ENCODE measurements around the gene LZIC.
"Not testable (repeated sequence)": the region's sequence is repeated elsewhere in the genome, so short reads cannot be mapped to it uniquely, and the experiment has no call there.

LZIC gene

DNA sequence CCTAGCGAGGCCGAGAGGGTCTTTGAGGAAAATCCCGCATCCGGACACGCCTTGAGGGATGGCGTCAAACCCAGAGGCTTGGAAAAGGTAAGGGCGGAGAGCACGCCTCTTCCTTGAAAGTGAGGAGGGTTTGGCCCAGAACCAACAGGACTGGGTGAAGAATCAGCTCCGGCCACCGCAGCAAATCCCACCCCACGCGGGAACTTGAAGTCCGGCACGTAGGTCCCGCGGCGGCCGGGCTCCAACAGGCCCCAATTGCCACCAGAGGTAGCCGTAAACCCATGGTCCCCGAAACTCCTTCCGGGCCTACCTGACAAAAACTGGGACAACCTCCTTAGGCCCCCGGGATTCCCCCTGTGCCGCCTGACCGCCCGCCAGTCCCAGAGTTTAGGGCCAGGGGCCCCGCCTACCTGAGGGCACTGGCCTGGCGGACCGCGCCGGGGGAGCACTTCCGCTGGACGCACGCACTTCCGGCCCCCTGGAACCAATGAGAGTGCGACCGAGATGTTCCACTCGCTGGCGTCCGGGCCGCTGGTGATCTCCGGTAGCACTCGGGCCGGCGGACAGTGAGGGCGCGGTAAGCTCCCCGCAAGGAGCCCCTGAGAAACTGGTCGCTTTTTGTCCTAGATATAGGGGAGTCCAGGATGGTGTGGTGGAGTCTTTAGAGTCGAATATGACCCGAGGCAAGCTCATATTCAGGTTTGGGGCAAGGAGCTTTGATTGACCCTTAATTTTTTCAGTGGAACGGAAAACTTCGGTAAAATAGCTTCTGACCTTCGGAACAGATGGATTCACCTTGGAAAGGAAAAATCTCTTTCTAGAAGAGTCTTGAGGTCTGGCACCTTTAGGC is at the start of gene LZIC, which contains the start of gene NMNAT1:
Gene LZIC (minus strand): TSS at position 453 of the 850 bp plus-strand sequence. CDS start 6,772 bp downstream, outside the sequence.
Gene NMNAT1 (plus strand): TSS at position 537 of the 850 bp plus-strand sequence. CDS start 28,599 bp downstream, outside the sequence.
- DNase-seq = peak; percentile 78

DNA sequence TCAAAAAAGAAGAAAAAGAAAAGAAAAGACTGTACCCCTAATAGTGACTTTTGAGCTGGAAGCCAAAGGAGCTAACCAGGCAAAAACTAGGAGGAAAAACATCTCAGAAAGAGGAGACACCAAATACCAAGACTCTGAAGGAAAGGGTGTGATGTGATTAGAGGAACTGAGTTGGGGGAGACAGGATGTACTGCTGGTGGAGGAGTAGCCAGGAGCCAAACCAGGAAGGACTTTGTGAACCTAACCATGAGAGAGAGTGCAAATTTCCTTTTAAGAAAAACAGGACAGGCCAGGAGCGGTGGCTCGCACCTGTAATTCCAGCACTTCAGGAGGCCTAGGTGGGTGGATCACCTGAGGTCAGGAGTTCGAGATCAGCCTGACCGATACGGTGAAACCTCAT is 49.7 kb upstream of the LZIC start:
- DNase-seq = no peak

- DNase-seq = no peak
Observed at GRCh38 chr1:9990944-9991343, 47.8 kb upstream of the LZIC start.

- DNase-seq = no peak
Observed at GRCh38 chr1:9989773-9990172, 46.6 kb upstream of the LZIC start.

DNA sequence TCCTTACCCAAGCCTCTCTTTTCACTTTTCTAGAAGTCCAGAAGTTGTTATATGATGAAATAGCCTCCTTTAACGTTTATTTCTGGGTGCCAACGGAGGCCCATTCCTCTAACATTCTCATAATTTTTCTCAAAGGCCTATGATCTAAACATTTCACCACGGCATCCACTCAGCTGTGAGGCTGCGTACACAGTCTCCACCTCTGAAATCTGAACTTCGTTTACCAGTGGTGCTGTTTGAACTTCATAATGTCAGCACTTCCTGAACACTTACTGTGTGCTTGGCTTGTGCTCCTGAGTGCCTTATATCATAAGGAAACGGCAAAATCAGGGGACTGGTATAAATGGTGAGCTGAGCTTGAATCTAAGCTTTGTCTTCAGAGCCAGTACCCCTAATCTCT is 41.8 kb upstream of the LZIC start:
- DNase-seq = no peak

DNA sequence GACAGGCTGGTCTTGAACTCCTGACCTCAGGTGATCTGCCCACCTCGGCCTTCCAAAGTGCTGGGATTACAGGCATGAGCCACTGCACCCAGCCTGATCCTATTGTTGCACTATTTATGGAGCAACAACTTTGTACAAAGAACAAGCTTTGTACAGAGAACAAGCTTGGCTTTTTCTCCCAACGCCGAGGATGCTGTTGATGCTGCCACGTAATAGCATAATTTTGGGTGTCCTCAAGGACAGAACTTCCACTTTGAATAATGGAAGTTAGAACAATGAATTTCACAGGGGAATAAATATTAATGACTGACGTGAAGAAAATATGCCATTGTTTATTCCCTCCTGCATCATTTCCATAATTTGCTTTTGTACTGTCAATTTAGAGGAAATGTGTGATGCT is 41.1 kb upstream of the LZIC start:
- DNase-seq = no peak

GRCh38 chr1:9960706-9961562 is 17.7 kb upstream of the LZIC start:
- DNase-seq = no peak

GRCh38 chr1:9960011-9960410 is 16.8 kb upstream of the LZIC start:
- DNase-seq = no peak

- DNase-seq = no peak
Observed at GRCh38 chr1:9957726-9958125, 14.5 kb upstream of the LZIC start.

- DNase-seq = no peak
Observed at GRCh38 chr1:9946315-9946714, 3.1 kb upstream of the LZIC start.

DNA sequence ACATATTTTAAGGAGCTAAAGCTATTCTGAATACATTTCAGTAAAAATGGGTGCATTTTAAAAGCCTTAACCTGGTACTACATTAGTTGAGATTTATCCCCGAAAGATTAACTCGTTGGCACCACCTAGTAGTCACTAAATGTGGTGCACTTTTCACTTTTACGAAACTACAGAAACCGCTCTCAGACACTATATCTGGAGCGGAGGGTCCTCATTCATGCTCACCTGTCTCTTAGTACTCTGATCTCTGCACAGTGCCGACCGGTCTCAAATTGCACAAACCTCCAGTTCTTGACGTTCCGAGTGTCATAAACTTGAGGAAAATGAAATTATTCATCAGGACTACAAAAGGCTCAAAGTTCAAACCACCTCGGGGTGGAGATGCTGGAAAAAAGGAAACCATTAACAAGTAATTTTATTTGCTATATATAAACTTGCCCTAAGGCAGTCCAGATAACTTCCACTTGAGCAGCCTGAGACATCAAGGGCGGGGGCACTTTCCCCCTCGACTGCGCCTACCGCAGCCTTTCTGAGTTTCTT is 722 bp downstream of the LZIC start:
- peak; percentile 23 for DNase-seq

- DNase-seq = no peak
Observed at GRCh38 chr1:9929431-9930385, 13.5 kb downstream of the LZIC start.

- DNase-seq = no peak
Observed at GRCh38 chr1:9927259-9927658, 15.9 kb downstream of the LZIC start.

GRCh38 chr1:9922342-9922741 is 20.8 kb downstream of the LZIC start:
- no peak for DNase-seq

- no peak for DNase-seq
Observed at GRCh38 chr1:9920606-9921005, 22.6 kb downstream of the LZIC start.

DNA sequence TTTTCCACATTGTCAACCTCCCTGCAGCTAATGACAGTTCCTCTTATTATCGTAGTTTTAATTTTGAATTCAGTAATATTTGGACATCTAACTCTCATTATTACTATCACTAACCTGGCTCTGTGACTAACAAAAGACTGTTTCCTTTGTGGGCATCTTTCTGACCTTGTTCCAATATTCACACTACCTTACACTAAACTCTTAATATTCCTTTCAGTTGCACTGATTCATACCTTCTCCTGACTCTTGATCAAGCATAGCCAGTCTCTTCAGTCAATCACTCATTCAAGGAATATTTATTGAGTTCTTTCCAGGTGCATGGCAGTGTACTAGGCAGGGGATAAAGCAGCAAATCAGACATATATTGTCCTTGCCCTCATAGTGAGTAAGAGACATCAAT is 25.3 kb downstream of the LZIC start:
- DNase-seq = no peak

DNA sequence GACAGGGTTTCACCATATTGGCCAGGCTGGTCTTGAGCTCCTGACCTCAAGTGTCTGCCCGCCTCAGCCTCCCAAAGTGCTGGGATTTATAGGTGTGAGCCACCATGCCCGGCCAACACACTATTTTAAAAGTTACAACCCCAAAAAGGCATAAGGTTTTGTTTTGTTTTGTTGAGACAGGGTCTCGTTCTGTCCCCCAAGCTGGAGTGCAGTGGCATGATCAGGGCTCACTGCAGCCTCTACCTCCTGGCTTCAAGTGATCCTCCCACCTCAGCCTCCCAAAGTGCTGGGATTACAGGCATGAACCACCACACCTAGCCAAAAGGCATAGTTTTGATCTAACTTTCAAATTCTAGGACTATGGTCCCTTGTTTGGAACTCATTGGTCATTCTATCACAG is 25.7 kb downstream of the LZIC start:
- not testable (repeated sequence) for DNase-seq

- DNase-seq = no peak
Observed at GRCh38 chr1:9916452-9916851, 26.7 kb downstream of the LZIC start.

- no peak for DNase-seq
Observed at GRCh38 chr1:9914610-9914937, 28.6 kb downstream of the LZIC start.

GRCh38 chr1:9912264-9912936 is 30.8 kb downstream of the LZIC start:
- no peak for DNase-seq

DNA sequence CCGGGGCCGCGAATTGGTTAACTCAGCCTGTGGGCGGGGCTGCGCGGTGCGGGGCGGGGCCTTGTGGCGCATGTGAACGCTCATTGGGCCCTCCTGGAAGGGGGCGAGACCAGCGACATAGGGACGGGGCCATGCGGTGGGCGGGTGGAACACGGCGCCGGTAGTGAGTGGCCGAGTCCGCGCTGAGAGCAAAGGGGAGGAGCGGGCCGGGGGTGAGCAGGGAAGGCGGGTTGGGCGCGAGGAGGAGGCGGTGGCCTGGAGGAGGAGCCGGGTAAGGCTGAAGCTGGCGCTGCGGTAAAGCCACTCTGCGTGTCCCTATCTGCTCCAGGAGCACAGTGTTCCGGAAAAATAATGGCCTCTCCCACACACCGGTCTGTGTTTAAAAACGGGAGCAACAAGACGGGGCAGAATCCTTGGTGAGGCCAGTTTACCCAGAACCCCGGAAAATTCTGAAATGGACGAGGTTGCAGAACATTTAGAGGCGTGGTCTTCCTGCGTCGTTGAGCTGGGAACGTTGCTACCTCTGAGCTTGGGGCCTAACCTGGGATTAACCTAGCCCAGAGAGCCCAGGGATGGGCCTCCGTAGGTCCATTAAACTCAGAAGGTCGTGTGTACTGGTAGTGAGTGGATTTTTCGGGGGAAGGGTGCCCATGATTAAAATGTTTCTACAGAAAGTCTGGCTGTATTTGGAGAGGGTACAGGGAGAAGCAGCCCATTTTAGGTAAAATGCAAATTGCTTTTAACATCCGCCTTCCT is 32.6 kb downstream of the LZIC start:
- DNase-seq = peak; percentile 93

All from KG1 (cell line).